ENCODE data around the gene FLRT1. TPM values are rescaled to one million over a fixed set of nuclear protein-coding genes. Genes with fewer than 3 reads are reported as not detected.

Gene FLRT1
- total and polyA plus RNA-seq, 2 experiments from 2014 or later = 0.76 to 1.1 TPM

GRCh38 chr11:64042301-64042700 is 6.6 kb downstream of the FLRT1 start:
- Mint-ChIP-seq H3K4me1 (peaks cover 12% of the 10 kb centered on the region), H3K27ac (no peak overlapping the region), H3K4me3 (no peak overlapping the region), H3K9me3 (no peaks in the 10 kb centered on the region), H3K36me3 (ENCODE audit: low read depth) (no peaks in the 10 kb centered on the region), H3K27me3 (ENCODE audit: insufficient read depth, low read depth, poor library complexity) (peaks cover 77% of the 10 kb centered on the region)
- H3F3A ChIP-seq (replicated peaks; ENCODE audit: low read depth) = 0 out of 2 replicates have a peak, but pooled peaks cover 4% of the 10 kb centered on the region
- no peaks in the 10 kb centered on the region for H3K79me2 ChIP-seq (replicated peaks; ENCODE audit: insufficient read depth)
- DNase-seq (ENCODE audit: low spot score) (no peak), ATAC-seq (no peak)
- no peak overlapping the region for H3K27ac ChIP-seq (ENCODE audit: low read depth)
- H3K4me1 ChIP-seq (ENCODE audit: insufficient read depth) = peaks cover 6% of the 10 kb centered on the region; the same call in 1 of the 2 replicates
- H3K9me2 ChIP-seq (ENCODE audit: insufficient read depth) = no peaks in the 10 kb centered on the region
- H3K4me2 ChIP-seq = no peak overlapping the region
- TF ChIP-seq CREB1 (CRISPR knock-in tag; IDR thresholded peaks at IDR 0.05; ENCODE audit: low read depth) = no peak
- TF ChIP-seq POLR2AphosphoS5 (IDR thresholded peaks at IDR 0.05; ENCODE audit: low read depth) = no peak
- TF ChIP-seq ETS1 (IDR thresholded peaks at IDR 0.05) = no peak
- no peak overlapping the region for H2AFZ ChIP-seq
- no peak overlapping the region for H3K4me3 ChIP-seq
- H3K27me3 ChIP-seq (ENCODE audit: insufficient read depth) = peaks cover 100% of the 10 kb centered on the region
- no peaks in the 10 kb centered on the region for H3K36me3 ChIP-seq (ENCODE audit: insufficient read depth)
- H4K20me1 ChIP-seq (replicated peaks; ENCODE audit: insufficient read depth) = peaks cover 8% of the 10 kb centered on the region; the same call in 1 of the 2 replicates

- H3K4me1 Mint-ChIP-seq = peaks cover 12% of the 10 kb centered on the region
- no peaks in the 10 kb centered on the region for H3K9me3 Mint-ChIP-seq
- H3K27me3 Mint-ChIP-seq (ENCODE audit: insufficient read depth, low read depth, poor library complexity) = peaks cover 67% of the 10 kb centered on the region
- no peaks in the 10 kb centered on the region for H3K9me2 ChIP-seq (ENCODE audit: insufficient read depth)
- no peaks in the 10 kb centered on the region for H3K79me2 ChIP-seq (replicated peaks; ENCODE audit: insufficient read depth)
- peaks cover 5% of the 10 kb centered on the region; the same call in 1 of the 2 replicates for H3K4me1 ChIP-seq (ENCODE audit: insufficient read depth)
- no peak overlapping the region for H3K27ac ChIP-seq (ENCODE audit: low read depth)
- ATAC-seq (no peak), DNase-seq (ENCODE audit: low spot score) (no peak)
- no peaks in the 10 kb centered on the region for H3K36me3 ChIP-seq (ENCODE audit: insufficient read depth)
- no peak overlapping the region for H3K27ac Mint-ChIP-seq
- no peaks in the 10 kb centered on the region for H3F3A ChIP-seq (replicated peaks; ENCODE audit: low read depth)
- peaks cover 8% of the 10 kb centered on the region; the same call in 1 of the 2 replicates for H4K20me1 ChIP-seq (replicated peaks; ENCODE audit: insufficient read depth)
- no peak overlapping the region; the same call in 2 of the 3 replicates for H3K4me3 Mint-ChIP-seq
- no peak overlapping the region for H3K4me3 ChIP-seq
- H3K36me3 Mint-ChIP-seq (ENCODE audit: low read depth) = no peaks in the 10 kb centered on the region
- no peak overlapping the region for H3K4me2 ChIP-seq
- H3K27me3 ChIP-seq (ENCODE audit: insufficient read depth) = peaks cover 98% of the 10 kb centered on the region
- TF ChIP-seq POLR2AphosphoS5 (IDR thresholded peaks at IDR 0.05; ENCODE audit: low read depth) = no peak
- no peak for TF ChIP-seq REST (IDR thresholded peaks at IDR 0.05; ENCODE audit: unreplicated experiment)
- TF ChIP-seq EZH2 (IDR thresholded peaks at IDR 0.05; ENCODE audit: low read depth, unreplicated experiment) = no peak
- no peak for TF ChIP-seq CREB1 (CRISPR knock-in tag; IDR thresholded peaks at IDR 0.05; ENCODE audit: low read depth)
- TF ChIP-seq EZH2phosphoT487 (IDR thresholded peaks at IDR 0.05; ENCODE audit: unreplicated experiment) = no peak
- no peak for TF ChIP-seq STAT1 (IDR thresholded peaks at IDR 0.05; ENCODE audit: unreplicated experiment)
- no peak for TF ChIP-seq ZNF331 (CRISPR knock-in tag; IDR thresholded peaks at IDR 0.05; ENCODE audit: low read depth)
- TF ChIP-seq ZNF462 (CRISPR knock-in tag; IDR thresholded peaks at IDR 0.05) = no peak
- TF ChIP-seq ZNF114 (CRISPR knock-in tag; IDR thresholded peaks at IDR 0.05) = no peak
- no peak for TF ChIP-seq NANOG (IDR thresholded peaks at IDR 0.05; ENCODE audit: borderline replicate concordance)
- no peak overlapping the region for H2AFZ ChIP-seq
These were observed 7.8 kb downstream of the FLRT1 start for GRCh38 chr11:64043545-64043944.
